ENCODE measurements around the gene NAV2. TPM values are rescaled to one million over a fixed set of nuclear protein-coding genes. Genes with fewer than 3 reads are reported as not detected.

NAV2 gene
- total RNA-seq, 3 donors from 2014 or later, result 21.9 to 65.9 (median 30.9) TPM

DNA sequence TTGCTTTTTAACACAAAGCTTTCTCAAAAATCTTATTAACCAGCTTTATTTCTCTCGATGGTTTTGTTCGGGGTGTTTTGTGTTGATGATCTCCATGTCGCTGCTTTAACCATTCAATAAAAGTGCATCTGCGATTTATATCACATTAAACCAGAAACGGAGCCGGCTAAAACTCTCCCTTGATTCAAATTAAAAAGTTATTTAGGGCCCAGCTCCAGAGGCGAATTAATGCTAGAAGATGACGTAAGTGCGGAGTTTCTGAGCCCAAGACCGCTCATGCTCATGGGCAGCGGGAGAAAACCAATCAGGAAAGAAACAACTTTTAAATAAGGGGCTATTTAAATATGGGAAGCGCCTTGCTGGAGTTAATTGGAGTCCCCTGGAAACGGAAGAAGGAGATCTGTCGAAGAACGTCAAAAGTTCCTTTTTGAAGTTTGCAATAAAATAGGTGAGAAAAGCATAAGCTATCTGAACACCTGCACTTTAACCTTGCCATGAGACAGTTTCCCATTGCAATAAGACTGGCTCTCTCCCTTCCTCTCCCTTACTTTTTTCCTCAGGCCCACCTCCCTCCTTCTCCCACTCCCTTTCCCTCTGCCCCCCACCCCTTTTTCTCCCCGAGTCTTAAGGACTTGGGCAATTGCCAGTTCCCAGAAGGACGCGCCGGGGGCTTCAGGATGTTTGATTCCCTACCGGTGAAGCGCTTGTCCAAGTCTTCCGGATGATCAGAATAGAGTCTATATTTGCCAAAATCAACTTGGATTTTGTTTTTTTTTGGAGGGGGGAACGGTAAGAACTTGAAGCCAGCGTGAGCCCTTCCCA is 449.5 kb downstream of the NAV2 start:
- intact Hi-C loops (cut with DNase I, micrococcal nuclease), result no loop called here
- ATAC-seq (no peak), DNase-seq (no peak)
- H3K9me3 ChIP-seq, result no peaks in the 10 kb centered on the region
- no peaks in the 10 kb centered on the region for H3K36me3 ChIP-seq (ENCODE audit: low read depth)
- TF ChIP-seq CTCF (IDR thresholded peaks at IDR 0.05), result no peak
- H3K4me1 ChIP-seq (ENCODE audit: low read depth), result peaks cover 1% of the 10 kb centered on the region
- no peak overlapping the region for H3K4me3 ChIP-seq

DNA sequence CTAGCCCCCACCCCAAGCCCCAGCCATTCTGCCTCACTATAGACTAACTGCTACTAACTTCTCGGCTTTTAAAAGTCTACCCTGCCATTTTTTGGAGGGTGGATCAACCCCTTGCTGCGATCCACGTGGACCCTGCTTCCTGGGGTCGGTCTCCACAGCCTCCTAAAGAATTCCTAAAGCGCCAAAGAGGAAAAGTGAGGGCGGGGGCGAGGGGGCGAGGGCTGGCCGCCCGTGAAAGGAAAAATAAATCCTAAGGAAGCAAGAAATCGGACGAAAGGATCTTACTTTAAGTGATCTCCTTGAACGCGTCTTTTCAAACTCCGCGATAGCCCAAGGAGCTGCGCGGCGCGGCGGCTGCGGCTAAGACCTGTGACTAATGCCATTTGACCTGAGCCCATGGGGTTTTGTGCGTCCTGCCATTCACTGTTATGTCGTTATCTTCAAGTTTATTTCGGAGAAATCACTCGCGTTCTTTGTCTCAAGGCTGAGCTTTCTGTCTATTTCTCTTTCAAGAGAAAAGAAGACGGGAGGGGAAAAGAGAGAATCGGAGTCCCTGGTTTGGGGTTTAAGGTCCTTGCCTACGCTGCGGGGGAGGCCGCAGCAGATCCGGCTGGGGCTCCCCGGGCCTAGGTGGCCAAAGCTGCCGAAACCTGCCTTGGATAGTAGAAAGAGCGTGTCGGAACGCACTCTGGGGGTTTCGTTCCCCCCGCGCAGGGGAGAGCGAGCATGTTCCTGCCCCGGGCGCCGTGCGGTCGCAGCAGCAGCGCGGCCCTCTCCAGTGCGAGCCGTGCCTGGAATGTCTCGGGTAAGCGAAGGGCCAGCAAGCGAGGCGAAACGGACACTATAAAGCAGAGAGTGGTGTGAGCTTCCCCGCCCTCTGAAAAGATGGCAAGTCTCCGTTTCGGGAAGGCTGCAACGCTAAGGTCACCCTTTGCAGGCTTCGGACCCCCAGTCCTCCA is 450.5 kb downstream of the NAV2 start:
- no peaks in the 10 kb centered on the region for H3K9me3 ChIP-seq
- intact Hi-C loops (cut with DNase I, micrococcal nuclease), result no loop called here
- ATAC-seq (no peak), DNase-seq (peak in 1 of 3 donors; percentile 17)
- no peaks in the 10 kb centered on the region for H3K4me1 ChIP-seq (ENCODE audit: low read depth)
- no peak for TF ChIP-seq CTCF (IDR thresholded peaks at IDR 0.05)
- no peaks in the 10 kb centered on the region for H3K36me3 ChIP-seq (ENCODE audit: low read depth)
- no peak overlapping the region for H3K4me3 ChIP-seq

DNA sequence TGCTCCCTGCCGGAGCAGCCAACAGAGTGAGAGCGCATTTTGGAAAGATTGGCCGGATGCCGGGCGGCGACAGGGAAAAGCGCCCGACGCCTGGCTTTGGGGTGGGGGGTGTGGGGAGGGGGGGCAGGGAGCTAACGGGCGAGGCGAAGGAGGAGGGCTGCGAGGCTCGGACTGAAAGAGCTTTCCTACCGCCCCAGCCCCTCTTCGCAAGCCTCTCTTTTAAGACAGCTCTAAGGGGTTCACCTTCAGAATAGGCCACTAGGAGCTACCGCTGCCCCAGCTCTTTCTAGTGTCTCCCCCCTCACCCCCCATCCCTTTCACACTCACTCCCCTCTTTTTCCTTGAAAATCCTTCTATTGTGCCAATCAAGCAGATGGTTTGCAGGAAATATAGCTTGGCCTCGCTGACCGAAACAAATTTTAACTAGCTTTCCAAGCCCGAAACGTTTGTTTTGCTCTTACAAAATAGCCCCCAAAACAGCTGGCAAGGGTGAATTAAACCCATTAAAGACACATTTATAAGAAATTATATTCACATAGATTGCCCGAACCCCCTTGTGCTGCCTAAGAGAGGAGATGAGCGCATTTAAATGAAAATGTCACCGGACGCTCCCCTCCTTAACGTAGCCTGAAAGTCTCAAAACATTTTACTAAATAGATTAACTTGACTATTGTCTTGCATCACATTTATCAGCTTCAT is 451.3 kb downstream of the NAV2 start:
- no peak overlapping the region for H3K4me3 ChIP-seq
- no peak for TF ChIP-seq CTCF (IDR thresholded peaks at IDR 0.05)
- intact Hi-C loops (cut with DNase I, micrococcal nuclease), result no loop called here
- H3K9me3 ChIP-seq, result no peaks in the 10 kb centered on the region
- H3K36me3 ChIP-seq (ENCODE audit: low read depth), result no peaks in the 10 kb centered on the region
- ATAC-seq (no peak), DNase-seq (no peak)
- H3K4me1 ChIP-seq (ENCODE audit: low read depth), result no peaks in the 10 kb centered on the region

Small RNA genes lying within 50 kb of the gene (microRNA-seq; reads per million reads assigned to microRNA genes)
- not detected for gene MIR4694

Data from mucosa of descending colon (tissue), 3 donors.